NT2/D1 (cell line): ENCODE data around the gene PHACTR2.

Experiments used
- YY1 ChIP-seq: IDR thresholded peaks from 2 replicates; pipeline ENCODE4 v1.6.1; 2011; ENCODE audit not compliant: insufficient read length, insufficient read depth
- ZNF274 ChIP-seq: IDR thresholded peaks from 2 replicates; pipeline ENCODE4 v1.6.1; 2011; ENCODE audit warnings: mild to moderate bottlenecking, low read depth, low read length

DNA sequence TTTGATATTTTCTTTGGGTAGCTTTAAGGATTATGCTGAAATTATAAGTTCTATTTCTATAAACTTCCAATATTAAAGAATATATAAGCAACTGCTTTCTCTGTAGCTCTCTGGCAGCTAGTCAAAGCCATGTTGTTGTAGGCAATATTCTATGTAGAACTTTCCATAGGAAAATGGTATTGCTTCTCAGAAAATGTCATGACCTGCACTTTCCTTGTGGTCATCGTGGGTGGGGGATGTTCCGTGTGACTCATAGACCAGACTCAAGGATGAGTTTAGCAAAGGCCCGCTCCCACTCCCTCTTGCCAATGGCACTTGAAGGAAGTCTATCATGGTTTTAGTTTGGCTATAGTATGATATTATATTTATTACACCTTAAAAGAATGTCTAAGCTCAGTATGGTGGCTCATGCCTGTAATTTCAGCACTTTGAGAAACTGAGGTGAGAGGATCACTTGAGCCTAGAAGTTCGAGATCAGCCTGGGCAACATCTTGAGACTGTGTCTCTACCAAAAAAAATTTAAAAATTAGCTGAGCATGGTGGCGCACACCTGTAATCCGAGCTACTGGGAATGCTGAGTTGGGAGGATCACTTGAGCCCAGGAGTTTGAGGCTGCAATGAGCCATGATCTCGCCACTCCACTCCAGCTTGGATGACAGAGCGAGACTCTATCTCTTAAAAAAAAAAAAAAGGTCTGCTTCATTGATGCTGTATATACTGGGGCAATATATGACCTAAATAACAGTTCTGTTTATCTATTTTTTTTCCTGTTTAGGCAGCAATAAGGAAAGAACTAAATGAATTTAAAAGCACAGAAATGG, 128.7 kb downstream of the PHACTR2 start:
- TF ChIP-seq YY1 (no peak), ZNF274 (no peak)
